ENCODE measurements around the gene RAB8B.
A peak's percentile ranks its signal among the peaks of the same experiment; 100 is the strongest.

The RAB8B gene

GRCh38 chr15:63188247-63188925 is 1.0 kb upstream of the RAB8B start:
- in situ Hi-C loops (cut with MboI; ENCODE audit: low sequenced_read_pairs, unreplicated experiment), result no loop called here
- TF ChIP-seq, protein P1, sequence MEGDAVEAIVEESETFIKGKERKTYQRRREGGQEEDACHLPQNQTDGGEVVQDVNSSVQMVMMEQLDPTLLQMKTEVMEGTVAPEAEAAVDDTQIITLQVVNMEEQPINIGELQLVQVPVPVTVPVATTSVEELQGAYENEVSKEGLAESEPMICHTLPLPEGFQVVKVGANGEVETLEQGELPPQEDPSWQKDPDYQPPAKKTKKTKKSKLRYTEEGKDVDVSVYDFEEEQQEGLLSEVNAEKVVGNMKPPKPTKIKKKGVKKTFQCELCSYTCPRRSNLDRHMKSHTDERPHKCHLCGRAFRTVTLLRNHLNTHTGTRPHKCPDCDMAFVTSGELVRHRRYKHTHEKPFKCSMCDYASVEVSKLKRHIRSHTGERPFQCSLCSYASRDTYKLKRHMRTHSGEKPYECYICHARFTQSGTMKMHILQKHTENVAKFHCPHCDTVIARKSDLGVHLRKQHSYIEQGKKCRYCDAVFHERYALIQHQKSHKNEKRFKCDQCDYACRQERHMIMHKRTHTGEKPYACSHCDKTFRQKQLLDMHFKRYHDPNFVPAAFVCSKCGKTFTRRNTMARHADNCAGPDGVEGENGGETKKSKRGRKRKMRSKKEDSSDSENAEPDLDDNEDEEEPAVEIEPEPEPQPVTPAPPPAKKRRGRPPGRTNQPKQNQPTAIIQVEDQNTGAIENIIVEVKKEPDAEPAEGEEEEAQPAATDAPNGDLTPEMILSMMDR (IDR thresholded peaks at IDR 0.05; ENCODE audit: borderline replicate concordance, control extremely low read depth, extremely low read depth, insufficient read depth, missing control alignments), result no peak
- DNase-seq (ENCODE audit: low spot score), result peak; percentile 37

- TF ChIP-seq, protein P1 (IDR thresholded peaks at IDR 0.05; ENCODE audit: borderline replicate concordance, control extremely low read depth, extremely low read depth, insufficient read depth, missing control alignments), result no peak
- in situ Hi-C loops (cut with MboI; ENCODE audit: low sequenced_read_pairs, unreplicated experiment), result no loop called here
- DNase-seq (ENCODE audit: low spot score), result no peak
These were observed 749 bp downstream of the RAB8B start for GRCh38 chr15:63189941-63190768.

DNA sequence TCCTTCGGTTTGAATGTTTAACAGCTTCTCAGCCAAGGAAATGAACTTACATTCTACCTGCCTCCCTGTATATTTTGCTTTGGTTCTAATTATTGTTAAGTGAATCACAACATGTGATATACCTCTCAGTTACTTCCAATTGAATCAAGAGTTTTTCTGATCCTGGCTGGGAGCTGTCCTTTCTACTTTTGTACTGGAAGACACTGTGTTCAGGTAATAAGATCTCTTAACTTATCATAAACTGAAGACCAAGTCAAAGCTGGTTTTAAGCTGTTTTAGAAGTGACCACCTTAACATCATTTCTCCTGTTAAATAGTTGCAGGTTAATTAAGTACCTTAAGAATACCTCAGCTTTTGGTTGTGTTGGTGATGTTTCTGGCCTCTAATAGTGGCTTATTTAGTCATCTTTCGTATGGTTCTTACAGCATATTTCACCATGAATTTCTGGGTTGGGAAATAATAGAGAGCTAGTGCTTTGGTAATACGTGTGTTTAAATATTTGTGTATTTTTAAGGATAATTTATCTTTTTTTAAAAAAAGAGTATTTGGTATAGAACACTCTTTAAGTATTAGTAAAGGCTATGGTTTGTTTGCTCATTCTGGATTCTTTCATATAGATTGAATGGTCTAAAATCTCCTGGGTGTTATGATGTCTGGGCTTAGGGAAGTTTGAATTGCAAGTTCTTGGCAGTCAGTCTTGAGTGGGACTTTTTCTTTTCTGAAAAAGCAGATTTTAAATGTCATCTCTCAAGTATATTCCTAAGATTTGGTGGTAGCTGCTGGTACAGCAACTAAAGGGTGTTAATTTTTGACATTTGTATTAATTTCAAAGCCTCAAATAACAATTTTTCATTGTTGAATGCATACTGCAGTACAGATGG is 1.6 kb downstream of the RAB8B start:
- DNase-seq (ENCODE audit: low spot score), result no peak
- TF ChIP-seq, protein P1 (IDR thresholded peaks at IDR 0.05; ENCODE audit: borderline replicate concordance, control extremely low read depth, extremely low read depth, insufficient read depth, missing control alignments), result no peak
- in situ Hi-C loops (cut with MboI; ENCODE audit: low sequenced_read_pairs, unreplicated experiment), result no loop called here

- peak; percentile 67 for DNase-seq (ENCODE audit: low spot score)
- TF ChIP-seq, protein P1 (IDR thresholded peaks at IDR 0.05; ENCODE audit: borderline replicate concordance, control extremely low read depth, extremely low read depth, insufficient read depth, missing control alignments), result no peak
- in situ Hi-C loops (cut with MboI; ENCODE audit: low sequenced_read_pairs, unreplicated experiment), result no loop called here
These were observed 2.7 kb downstream of the RAB8B start for GRCh38 chr15:63191895-63192618.

DNA sequence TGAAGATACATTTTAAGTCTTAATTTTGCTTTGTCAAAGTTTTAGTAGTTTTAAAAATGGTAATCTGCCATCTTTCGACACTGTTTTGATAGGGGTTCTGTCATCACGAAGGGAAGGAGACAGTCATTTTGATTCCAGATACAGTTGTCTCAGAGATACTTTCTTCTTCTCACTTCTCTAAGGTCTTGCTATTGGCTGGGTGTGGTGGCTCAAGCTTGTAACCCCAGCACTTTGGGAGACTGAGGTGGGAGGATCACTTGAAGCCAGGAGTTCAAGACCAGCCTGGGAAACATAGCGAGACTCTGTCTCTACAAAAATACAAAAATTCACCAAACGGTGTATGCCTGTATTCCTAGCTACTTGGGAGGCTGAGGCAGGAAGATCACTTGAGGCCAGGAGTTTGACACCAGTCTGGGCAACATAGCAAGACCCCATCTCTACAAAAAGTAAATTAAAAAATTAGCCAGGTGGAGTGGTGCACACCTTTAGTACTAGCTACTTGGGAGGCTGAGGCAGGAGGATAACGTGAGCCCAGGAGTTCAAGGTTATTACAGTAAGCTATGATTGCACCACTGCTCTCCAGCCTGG is 3.3 kb downstream of the RAB8B start:
- in situ Hi-C loops (cut with MboI; ENCODE audit: low sequenced_read_pairs, unreplicated experiment), result no loop called here
- TF ChIP-seq, protein P1 (IDR thresholded peaks at IDR 0.05; ENCODE audit: borderline replicate concordance, control extremely low read depth, extremely low read depth, insufficient read depth, missing control alignments), result no peak
- no peak for DNase-seq (ENCODE audit: low spot score)

All from GM13976 (cell line).